ENCODE data around the gene PGS1.

PGS1 gene

DNA sequence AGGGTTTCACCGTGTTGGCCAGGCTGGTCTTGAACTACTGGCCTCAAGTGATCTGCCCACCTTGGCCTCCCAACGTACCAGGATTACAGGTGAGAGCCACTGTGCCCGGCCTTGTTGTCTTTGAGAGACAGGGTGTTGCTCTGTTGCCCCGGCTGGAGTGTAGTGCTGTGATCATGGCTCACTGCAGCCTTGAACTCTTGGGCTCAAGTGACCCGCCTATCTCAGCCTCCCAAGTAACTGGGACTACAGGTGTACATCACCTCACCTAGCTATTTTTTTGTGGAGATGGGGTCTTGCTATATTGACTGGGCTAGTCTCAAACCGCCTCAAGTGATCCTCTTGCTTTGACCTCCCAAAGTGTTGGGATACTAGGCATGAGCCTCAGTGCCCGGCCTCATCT is 68.4 kb downstream of the PGS1 start:
- Histone ChIP-seq H3K36me3 (replicated peaks) (no peaks in the 10 kb centered on the region), H3K4me3 (no peak overlapping the region), H3K4me1 (no peaks in the 10 kb centered on the region), H3K9me3 (no peaks in the 10 kb centered on the region), H3K27me3 (ENCODE audit: low read depth) (no peaks in the 10 kb centered on the region)
- in situ Hi-C loops (cut with MboI; ENCODE audit: low sequenced_read_pairs): no loop called here
- no peak for DNase-seq (ENCODE audit: low spot score in 2 of 2)

DNA sequence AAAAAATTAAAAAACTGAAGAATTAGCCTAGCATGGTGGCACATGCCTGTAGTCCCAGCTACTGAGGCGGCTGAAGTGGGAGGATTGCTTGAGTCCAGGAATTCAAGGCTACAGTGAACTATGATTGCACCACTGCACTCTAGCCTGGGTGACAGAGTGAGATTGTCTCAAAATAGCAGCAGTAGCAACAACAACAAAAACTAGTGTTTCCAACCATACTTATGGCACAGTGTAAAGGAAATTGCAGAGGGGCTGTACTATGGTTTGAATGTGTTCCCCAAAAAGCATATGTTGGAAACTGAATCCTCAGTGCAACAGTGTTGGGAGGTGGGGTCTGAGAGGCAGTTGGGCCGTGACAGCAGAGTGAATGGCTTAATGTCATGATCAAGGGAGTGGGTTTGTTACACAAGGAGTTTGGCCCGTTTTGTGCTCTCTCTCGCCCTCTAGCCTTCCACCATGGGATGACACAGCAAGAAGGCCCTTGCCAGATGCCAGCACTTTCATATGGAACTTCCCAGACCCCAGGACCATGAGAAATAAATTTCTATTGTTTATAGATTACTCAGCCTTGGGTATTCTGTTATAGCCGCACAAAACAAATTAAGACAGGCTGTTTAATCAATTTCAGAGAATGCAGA is 70.0 kb downstream of the PGS1 start:
- Histone ChIP-seq H3K4me1 (no peaks in the 10 kb centered on the region), H3K4me3 (no peak overlapping the region), H3K27me3 (ENCODE audit: low read depth) (no peaks in the 10 kb centered on the region), H3K9me3 (no peaks in the 10 kb centered on the region), H3K36me3 (replicated peaks) (no peaks in the 10 kb centered on the region)
- in situ Hi-C loops (cut with MboI; ENCODE audit: low sequenced_read_pairs): no loop called here
- DNase-seq (ENCODE audit: low spot score in 2 of 2): no peak

DNA sequence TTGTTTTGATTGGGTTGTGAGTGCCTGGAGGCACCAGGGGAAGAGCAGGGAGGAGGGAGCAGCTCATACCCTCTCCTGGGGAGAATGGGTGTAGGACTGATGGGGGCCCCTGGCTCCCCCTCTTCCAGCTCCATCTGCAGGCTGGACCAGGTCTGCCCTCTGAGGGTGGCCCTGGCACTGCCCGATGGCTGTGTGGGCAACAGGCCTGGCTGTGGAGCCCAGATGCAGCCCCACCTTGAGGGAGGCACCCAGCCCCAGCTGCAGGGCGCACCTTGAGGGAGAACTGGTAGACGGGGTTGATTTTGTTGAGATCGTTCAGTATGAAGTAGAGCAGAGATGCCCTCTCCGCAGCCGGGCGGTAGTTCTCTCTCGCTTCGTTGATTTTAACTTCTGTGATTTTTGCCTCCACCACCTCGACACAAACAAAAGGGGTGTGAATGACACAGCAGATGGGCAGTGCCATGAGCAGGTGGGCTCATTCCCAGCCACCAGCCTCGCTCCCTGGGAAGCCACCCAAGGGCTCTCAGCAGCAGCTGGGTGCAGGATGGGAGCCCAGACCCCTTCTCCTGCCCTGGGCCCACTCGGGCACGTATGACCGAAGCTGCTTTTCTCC is 71.6 kb downstream of the PGS1 start:
- Histone ChIP-seq H3K9me3 (no peaks in the 10 kb centered on the region), H3K4me3 (no peak overlapping the region), H3K36me3 (replicated peaks) (no peaks in the 10 kb centered on the region), H3K27me3 (ENCODE audit: low read depth) (no peaks in the 10 kb centered on the region), H3K4me1 (no peaks in the 10 kb centered on the region)
- DNase-seq (ENCODE audit: low spot score in 2 of 2): no peak
- in situ Hi-C loops (cut with MboI; ENCODE audit: low sequenced_read_pairs): no loop called here

DNA sequence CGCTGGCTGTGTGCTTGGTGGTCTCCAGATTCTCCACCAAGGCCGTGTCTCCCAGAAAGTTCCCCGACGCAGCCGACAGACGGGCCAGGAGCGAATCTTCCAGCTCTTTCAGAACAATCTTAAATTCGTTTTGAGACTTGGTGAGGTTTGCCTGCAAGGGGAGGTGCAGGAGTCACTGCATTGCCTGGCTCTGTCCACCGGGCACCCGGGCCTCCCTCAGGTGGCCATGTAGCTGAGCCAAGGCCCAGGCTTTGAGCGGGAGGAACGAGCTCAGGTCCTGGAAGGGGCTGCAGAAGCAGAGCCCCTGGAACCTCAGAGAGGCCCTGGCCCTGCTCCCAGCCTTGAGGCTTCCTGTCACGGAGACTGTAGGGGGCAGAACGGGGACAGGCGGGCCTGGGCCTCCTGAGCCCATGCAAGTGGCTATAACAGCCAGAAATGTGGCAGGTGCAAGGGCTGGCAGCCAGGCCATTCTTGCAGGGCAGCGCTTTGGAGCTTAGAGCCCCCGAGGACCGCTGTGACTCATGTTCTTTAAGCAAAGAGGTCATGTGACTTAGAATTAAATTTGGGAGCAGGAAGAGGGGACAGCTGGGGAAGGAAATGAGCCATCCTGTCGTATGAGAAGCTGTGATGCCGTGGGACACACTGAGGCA is 72.4 kb downstream of the PGS1 start:
- in situ Hi-C loops (cut with MboI; ENCODE audit: low sequenced_read_pairs): no loop called here
- Histone ChIP-seq H3K9me3 (no peaks in the 10 kb centered on the region), H3K4me3 (no peak overlapping the region), H3K27me3 (ENCODE audit: low read depth) (no peaks in the 10 kb centered on the region), H3K4me1 (no peaks in the 10 kb centered on the region), H3K36me3 (replicated peaks) (no peaks in the 10 kb centered on the region)
- DNase-seq (ENCODE audit: low spot score in 2 of 2): no peak

DNA sequence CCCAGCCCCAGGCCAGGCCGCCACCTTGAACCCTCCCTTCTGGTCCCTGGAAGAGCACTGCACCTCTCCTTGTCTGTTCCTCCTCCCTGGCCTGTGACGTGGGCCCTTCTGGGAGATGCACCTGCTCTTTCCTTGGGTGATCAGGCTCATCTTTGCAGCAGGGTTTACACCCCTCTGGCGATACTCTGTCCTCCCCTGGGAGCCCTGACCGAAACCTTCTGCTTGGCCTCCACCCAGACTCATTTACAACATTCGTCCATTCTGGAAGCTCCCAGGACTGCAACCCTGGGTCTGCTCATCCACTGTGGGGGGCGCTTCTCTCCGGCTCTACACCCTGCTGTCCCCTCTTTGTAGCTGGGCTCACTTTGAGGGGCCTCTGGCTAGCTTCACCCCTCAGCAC is 73.3 kb downstream of the PGS1 start:
- Histone ChIP-seq H3K4me3 (no peak overlapping the region), H3K4me1 (no peaks in the 10 kb centered on the region), H3K36me3 (replicated peaks) (no peaks in the 10 kb centered on the region), H3K27me3 (ENCODE audit: low read depth) (no peaks in the 10 kb centered on the region), H3K9me3 (no peaks in the 10 kb centered on the region)
- in situ Hi-C loops (cut with MboI; ENCODE audit: low sequenced_read_pairs): no loop called here
- DNase-seq (ENCODE audit: low spot score in 2 of 2): no peak

DNA sequence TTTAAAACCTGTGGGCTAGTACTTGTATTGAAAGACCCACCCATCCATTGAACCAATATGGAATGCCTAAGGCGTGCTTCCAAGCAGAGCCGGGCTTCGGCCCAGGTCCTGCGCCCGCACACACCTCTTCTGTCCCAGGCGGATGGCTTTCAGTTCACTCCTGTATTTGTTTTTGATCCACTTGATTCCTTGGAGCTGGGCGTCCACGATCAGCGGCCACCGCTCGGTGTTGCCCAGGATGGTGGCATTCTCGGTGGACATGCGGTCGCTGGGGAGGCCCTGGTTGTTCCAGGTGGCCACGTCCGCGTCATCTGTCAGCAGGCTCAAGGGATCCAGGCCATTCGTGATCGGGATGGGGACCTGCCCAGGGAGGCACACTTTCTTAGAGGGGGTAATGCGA is 75.9 kb downstream of the PGS1 start:
- Histone ChIP-seq H3K4me3 (no peak overlapping the region), H3K27me3 (ENCODE audit: low read depth) (no peaks in the 10 kb centered on the region), H3K36me3 (replicated peaks) (no peaks in the 10 kb centered on the region), H3K9me3 (no peaks in the 10 kb centered on the region), H3K4me1 (no peaks in the 10 kb centered on the region)
- in situ Hi-C loops (cut with MboI; ENCODE audit: low sequenced_read_pairs): no loop called here
- DNase-seq (ENCODE audit: low spot score in 2 of 2): no peak

DNA sequence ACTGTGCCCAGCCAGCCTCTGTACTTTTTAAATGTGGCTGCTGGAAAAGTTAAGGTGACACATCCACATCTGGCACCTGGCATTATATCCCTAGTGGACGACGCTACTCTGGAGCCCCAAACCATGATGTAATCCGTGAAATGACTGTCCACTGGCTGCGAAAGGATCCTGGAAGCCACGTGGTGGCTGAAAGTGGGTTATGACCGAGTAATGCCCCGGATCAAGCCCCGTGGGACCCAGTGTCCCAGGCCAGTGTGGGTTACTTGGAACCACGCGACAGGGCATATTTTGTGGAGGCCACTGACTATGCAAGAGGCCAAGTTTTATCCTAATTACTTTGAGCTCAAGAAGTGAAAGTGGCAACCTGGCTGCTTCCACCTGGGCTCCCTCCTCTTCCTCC is 79.6 kb downstream of the PGS1 start:
- no peaks in the 10 kb centered on the region for H3K36me3 ChIP-seq (replicated peaks)
- no peaks in the 10 kb centered on the region for H3K27me3 ChIP-seq (ENCODE audit: low read depth)
- in situ Hi-C loops (cut with MboI; ENCODE audit: low sequenced_read_pairs): no loop called here
- no peak overlapping the region for H3K4me3 ChIP-seq
- H3K4me1 ChIP-seq: no peaks in the 10 kb centered on the region
- no peak for DNase-seq (ENCODE audit: low spot score in 2 of 2)
- no peaks in the 10 kb centered on the region for H3K9me3 ChIP-seq

DNA sequence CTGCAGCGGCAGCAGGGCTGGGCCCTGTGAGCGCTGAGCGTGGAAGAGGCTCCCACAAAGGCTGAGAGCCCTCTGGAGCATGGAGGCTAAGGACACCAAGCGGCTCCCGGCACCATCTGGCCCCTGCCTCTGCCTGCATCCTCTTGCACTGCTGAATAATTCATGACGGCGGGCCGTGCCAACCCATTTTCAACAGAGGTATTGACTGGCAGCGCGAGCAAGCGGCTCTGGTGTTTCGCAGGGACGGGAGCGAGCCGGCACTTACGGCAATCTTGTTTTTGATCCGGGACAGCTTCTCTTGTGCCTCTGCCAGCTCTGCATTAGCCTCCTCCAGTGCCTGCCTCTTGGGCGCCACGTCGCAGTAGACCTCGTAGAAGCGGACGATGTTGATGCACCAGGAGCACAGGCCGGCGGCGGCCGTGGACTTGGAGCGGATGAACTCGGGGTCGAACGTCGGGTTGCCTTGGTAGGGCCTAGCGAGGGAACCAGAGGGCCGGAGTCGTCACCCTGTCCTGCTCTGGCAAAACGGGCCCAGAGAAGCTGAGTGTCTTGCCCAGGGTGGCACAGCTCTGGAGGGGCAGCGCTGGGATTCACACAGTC is 80.4 kb downstream of the PGS1 start:
- no peaks in the 10 kb centered on the region for H3K27me3 ChIP-seq (ENCODE audit: low read depth)
- no peak overlapping the region for H3K4me3 ChIP-seq
- in situ Hi-C loops (cut with MboI; ENCODE audit: low sequenced_read_pairs): no loop called here
- DNase-seq (ENCODE audit: low spot score in 2 of 2): no peak
- no peaks in the 10 kb centered on the region for H3K36me3 ChIP-seq (replicated peaks)
- no peaks in the 10 kb centered on the region for H3K4me1 ChIP-seq
- no peaks in the 10 kb centered on the region for H3K9me3 ChIP-seq

DNA sequence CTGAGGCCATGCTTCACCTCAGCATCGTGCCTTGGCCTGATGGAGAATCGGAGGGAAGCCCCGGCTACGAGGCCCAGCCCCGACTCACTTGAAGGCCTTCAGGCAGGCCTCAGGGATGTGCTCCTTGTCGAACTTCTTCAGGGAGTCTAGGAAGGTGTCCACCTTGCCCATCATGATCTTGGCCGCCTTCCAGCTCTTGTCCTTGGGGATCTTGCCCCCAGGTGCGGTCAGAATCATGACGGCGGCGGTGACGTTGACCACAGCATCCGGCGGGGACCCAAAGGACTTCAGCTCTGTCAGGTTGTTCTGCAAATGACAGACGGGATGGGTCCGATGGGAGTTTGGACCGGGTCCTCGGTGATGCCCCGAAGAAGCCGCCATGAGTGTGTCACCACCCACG is 81.2 kb downstream of the PGS1 start:
- Histone ChIP-seq H3K36me3 (replicated peaks) (no peaks in the 10 kb centered on the region), H3K4me1 (no peaks in the 10 kb centered on the region), H3K9me3 (no peaks in the 10 kb centered on the region), H3K4me3 (no peak overlapping the region), H3K27me3 (ENCODE audit: low read depth) (no peaks in the 10 kb centered on the region)
- in situ Hi-C loops (cut with MboI; ENCODE audit: low sequenced_read_pairs): no loop called here
- no peak for DNase-seq (ENCODE audit: low spot score in 2 of 2)

DNA sequence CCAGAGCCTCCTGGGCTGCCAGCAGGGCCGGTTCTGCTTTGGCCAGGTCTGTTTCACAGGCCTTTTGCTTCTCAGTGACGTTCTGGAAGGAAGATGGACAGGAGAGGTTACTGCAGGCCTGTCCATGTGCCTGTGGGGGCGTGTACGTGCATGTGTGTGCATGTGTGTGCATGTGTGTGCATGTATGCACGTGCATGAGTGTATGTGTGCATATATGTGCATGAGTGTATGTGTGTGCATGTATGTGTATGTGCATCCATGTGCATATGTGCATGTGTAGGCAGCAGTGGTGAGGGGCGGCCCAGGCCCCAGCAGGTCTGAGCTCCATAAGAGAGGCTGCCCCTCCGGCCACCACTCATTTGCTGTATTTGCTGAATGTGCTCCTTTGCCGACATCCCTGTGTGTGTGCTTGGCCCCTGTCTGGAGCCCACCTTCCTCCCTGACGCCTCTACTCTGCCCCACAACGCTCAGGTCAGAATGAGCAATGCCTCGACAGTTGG is 81.8 kb downstream of the PGS1 start:
- in situ Hi-C loops (cut with MboI; ENCODE audit: low sequenced_read_pairs): no loop called here
- no peak for DNase-seq (ENCODE audit: low spot score in 2 of 2)
- Histone ChIP-seq H3K9me3 (no peaks in the 10 kb centered on the region), H3K27me3 (ENCODE audit: low read depth) (no peaks in the 10 kb centered on the region), H3K4me3 (no peak overlapping the region), H3K4me1 (no peaks in the 10 kb centered on the region), H3K36me3 (replicated peaks) (no peaks in the 10 kb centered on the region)

DNA sequence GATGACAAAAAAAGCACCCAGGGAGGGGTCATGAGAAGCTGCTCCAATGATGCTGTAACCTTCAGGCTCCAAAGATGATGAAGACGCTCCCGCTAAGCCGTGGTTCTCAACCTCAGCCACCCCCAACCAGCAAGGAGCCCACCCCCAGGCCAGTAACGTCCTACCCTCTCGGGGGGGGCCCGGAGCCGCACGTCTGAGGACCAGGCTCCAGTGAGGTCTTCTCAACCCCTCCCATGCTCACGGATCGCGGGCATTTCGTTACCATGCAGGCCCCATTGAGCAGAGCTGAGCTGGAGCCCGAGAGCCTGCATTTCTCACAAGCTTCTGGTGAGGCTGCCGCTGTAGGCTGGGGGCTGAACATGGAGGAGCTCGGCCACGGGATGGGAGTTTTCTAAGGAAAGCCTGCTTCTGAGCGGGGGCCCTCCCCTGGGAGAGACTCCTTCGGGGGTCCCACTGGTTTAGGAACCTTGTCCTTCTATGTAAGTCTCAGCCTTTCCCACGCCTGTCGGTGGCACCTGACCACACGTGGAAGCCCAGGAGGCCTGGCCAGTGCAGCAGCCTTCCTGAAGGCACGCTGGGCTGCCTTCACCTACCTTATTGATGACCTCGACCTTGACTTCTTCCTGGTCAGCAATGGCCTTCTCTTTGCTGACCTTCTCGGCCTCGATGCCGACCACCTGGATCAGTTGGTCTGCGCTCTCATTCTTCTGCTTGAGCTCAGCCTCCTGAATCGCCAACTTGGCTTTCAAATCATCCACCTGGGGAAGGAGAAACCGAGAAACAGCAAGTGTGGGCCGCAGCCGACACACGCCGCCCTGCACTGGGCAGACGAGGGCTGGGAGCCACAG is 82.7 kb downstream of the PGS1 start:
- Histone ChIP-seq H3K36me3 (replicated peaks) (no peaks in the 10 kb centered on the region), H3K4me1 (no peaks in the 10 kb centered on the region), H3K27me3 (ENCODE audit: low read depth) (no peaks in the 10 kb centered on the region), H3K9me3 (no peaks in the 10 kb centered on the region), H3K4me3 (no peak overlapping the region)
- in situ Hi-C loops (cut with MboI; ENCODE audit: low sequenced_read_pairs): no loop called here
- no peak for DNase-seq (ENCODE audit: low spot score in 2 of 2)

DNA sequence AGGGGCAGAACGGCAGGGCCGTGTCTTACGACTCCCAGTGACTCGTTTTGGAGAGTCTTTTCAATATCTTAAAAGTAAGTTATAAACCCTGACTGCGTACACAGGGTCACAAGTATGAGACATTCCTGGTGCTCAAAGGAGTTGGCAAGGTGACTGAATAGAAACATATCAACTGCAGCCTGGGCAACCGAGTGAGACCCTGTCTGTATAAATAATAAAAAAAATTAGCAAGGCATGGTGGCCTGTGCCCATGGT is 83.3 kb downstream of the PGS1 start:
- Histone ChIP-seq H3K4me3 (no peak overlapping the region), H3K27me3 (ENCODE audit: low read depth) (no peaks in the 10 kb centered on the region), H3K36me3 (replicated peaks) (no peaks in the 10 kb centered on the region), H3K4me1 (no peaks in the 10 kb centered on the region), H3K9me3 (no peaks in the 10 kb centered on the region)
- no peak for DNase-seq (ENCODE audit: low spot score in 2 of 2)
- in situ Hi-C loops (cut with MboI; ENCODE audit: low sequenced_read_pairs): no loop called here

DNA sequence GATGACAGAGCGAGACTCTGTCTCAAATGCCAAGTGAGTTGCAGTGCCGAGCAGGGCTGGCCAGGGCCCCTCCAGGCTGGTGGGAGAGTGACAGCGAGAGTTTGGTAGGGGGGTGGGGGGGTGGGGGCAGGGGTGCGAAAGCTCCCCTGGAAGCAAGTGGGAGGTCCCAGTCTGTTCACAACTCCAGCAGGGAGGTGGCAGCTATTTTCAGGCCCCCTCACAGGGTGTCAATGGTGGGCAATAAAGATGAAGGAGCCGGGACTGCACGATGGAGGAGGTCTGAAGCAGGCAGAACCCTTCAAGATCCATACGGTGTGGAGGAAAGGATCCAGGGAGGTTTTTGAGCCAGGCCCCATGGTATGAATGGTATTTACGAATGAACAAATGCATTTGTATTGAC is 83.7 kb downstream of the PGS1 start:
- no peak overlapping the region for H3K4me3 ChIP-seq
- no peak for DNase-seq (ENCODE audit: low spot score in 2 of 2)
- H3K36me3 ChIP-seq (replicated peaks): no peaks in the 10 kb centered on the region
- in situ Hi-C loops (cut with MboI; ENCODE audit: low sequenced_read_pairs): no loop called here
- no peaks in the 10 kb centered on the region for H3K27me3 ChIP-seq (ENCODE audit: low read depth)
- no peaks in the 10 kb centered on the region for H3K9me3 ChIP-seq
- H3K4me1 ChIP-seq: no peaks in the 10 kb centered on the region
